Measurements from ENCODE around the gene PTRH2. TPM values are rescaled to one million over a fixed set of nuclear protein-coding genes. Genes with fewer than 3 reads are reported as not detected.

PTRH2 gene
- total RNA-seq, 1 donor from 2014 or later = 18.0 TPM

- TF ChIP-seq CTCF (IDR thresholded peaks at IDR 0.05) = no peak
- no peaks in the 10 kb centered on the region for H3K27me3 Mint-ChIP-seq (ENCODE audit: low read depth)
- peaks cover 1% of the 10 kb centered on the region for H3K36me3 Mint-ChIP-seq (ENCODE audit: low read depth)
- peaks cover 65% of the 10 kb centered on the region for H3K4me1 Mint-ChIP-seq (ENCODE audit: low read depth)
- H3K9me3 Mint-ChIP-seq (ENCODE audit: low read depth) = no peaks in the 10 kb centered on the region
- peak overlapping the region; percentile 63 for H3K27ac Mint-ChIP-seq (ENCODE audit: unreplicated experiment)
- DNase-seq (ENCODE audit: low spot score) = no peak
- H3K4me3 Mint-ChIP-seq (ENCODE audit: unreplicated experiment) = no peak overlapping the region
Measured at GRCh38 chr17:59752922-59753321, 45.7 kb upstream of the PTRH2 start.

GRCh38 chr17:59752446-59752845 lies 45.2 kb upstream of the PTRH2 start:
- Mint-ChIP-seq H3K36me3 (ENCODE audit: low read depth) (peaks cover 1% of the 10 kb centered on the region), H3K9me3 (ENCODE audit: low read depth) (no peaks in the 10 kb centered on the region), H3K27me3 (ENCODE audit: low read depth) (no peaks in the 10 kb centered on the region), H3K4me1 (ENCODE audit: low read depth) (peaks cover 60% of the 10 kb centered on the region), H3K4me3 (ENCODE audit: unreplicated experiment) (no peak overlapping the region), H3K27ac (ENCODE audit: unreplicated experiment) (peak overlapping the region; percentile 77)
- DNase-seq (ENCODE audit: low spot score) = no peak
- TF ChIP-seq CTCF (IDR thresholded peaks at IDR 0.05) = no peak

GRCh38 chr17:59751955-59752413 lies 44.8 kb upstream of the PTRH2 start:
- TF ChIP-seq CTCF (IDR thresholded peaks at IDR 0.05) = no peak
- Mint-ChIP-seq H3K9me3 (ENCODE audit: low read depth) (no peaks in the 10 kb centered on the region), H3K27ac (ENCODE audit: unreplicated experiment) (peak overlapping the region; percentile 77), H3K4me1 (ENCODE audit: low read depth) (peaks cover 60% of the 10 kb centered on the region), H3K27me3 (ENCODE audit: low read depth) (no peaks in the 10 kb centered on the region), H3K36me3 (ENCODE audit: low read depth) (peaks cover 1% of the 10 kb centered on the region), H3K4me3 (ENCODE audit: unreplicated experiment) (no peak overlapping the region)
- DNase-seq (ENCODE audit: low spot score) = no peak

GRCh38 chr17:59748591-59748990 lies 41.4 kb upstream of the PTRH2 start:
- peaks cover 32% of the 10 kb centered on the region for H3K4me1 Mint-ChIP-seq (ENCODE audit: low read depth)
- no peak for TF ChIP-seq CTCF (IDR thresholded peaks at IDR 0.05)

GRCh38 chr17:59746849-59747445 lies 39.7 kb upstream of the PTRH2 start:
- Mint-ChIP-seq H3K27ac (ENCODE audit: unreplicated experiment) (peak overlapping the region; percentile 14), H3K27me3 (ENCODE audit: low read depth) (no peaks in the 10 kb centered on the region), H3K4me3 (ENCODE audit: unreplicated experiment) (no peak overlapping the region), H3K4me1 (ENCODE audit: low read depth) (peaks cover 20% of the 10 kb centered on the region), H3K36me3 (ENCODE audit: low read depth) (peaks cover 8% of the 10 kb centered on the region), H3K9me3 (ENCODE audit: low read depth) (peaks cover 3% of the 10 kb centered on the region)
- no peak for DNase-seq (ENCODE audit: low spot score)
- TF ChIP-seq CTCF (IDR thresholded peaks at IDR 0.05) = peak; percentile 88

More at GRCh38 chr17:59748591-59748990, 41.4 kb upstream of the PTRH2 start:
- H3K36me3 Mint-ChIP-seq (ENCODE audit: low read depth) = peaks cover 3% of the 10 kb centered on the region
- no peak for DNase-seq (ENCODE audit: low spot score)
- H3K27ac Mint-ChIP-seq (ENCODE audit: unreplicated experiment) = no peak overlapping the region
- H3K27me3 Mint-ChIP-seq (ENCODE audit: low read depth) = no peaks in the 10 kb centered on the region
- no peak overlapping the region for H3K4me3 Mint-ChIP-seq (ENCODE audit: unreplicated experiment)
- peaks cover 3% of the 10 kb centered on the region for H3K9me3 Mint-ChIP-seq (ENCODE audit: low read depth)
